Endothelial cell of umbilical vein (primary cell): ENCODE results near the gene CAPN14. TPM values are rescaled to one million over a fixed set of nuclear protein-coding genes. Genes with fewer than 3 reads are reported as not detected.

ENCODE experiments used
- BruUV-seq: library from RNA; stranded (reverse); fragments of 400-500 nt; replicated peaks from 2 replicates; lab custom pipeline; 2021; lab: Mats Ljungman, UMichigan
- CTCF ChIA-PET: fragments of 300-600, 350-600 bp; sonication (Branson Sonifier 250); formaldehyde crosslinking; loops from one replicate; lab custom pipeline; 2021; ENCODE audit warnings: antibody characterized with exemption, inconsistent platforms; lab: Charles Lee
- POLR2A ChIA-PET: fragments of 300-600, 350-600 bp; sonication (Branson Sonifier 250); formaldehyde crosslinking; loops from one replicate; lab custom pipeline; 2021; ENCODE audit warnings: antibody characterized with exemption, inconsistent platforms; lab: Charles Lee
- DNase-seq: peaks from one replicate; pipeline ENCODE4 v3.0.0-alpha.2; 2011; ENCODE audit warnings: low read depth, low spot score
- FAIRE-seq: peaks from 2 replicates; lab custom pipeline; 2011; peaks lifted over from hg19 to GRCh38; lab: Jason Lieb, UNC
- H2AFZ ChIP-seq: 2 replicates; pipeline ENCODE4 v1.6.0; 2012; ENCODE audit warnings: low read depth, low read length, control low read depth, inconsistent platforms
- H3K27ac ChIP-seq: 2 replicates; pipeline ENCODE4 v1.5.1; 2011; ENCODE audit warnings: low read depth, mild to moderate bottlenecking, control low read depth, low read length, moderate library complexity; ENCODE audit not compliant: insufficient read depth
- H3K27me3 ChIP-seq, 2 experiments: 2 replicates each; pipeline versions ENCODE4 v1.6.0 to v1.6.1; 2011; ENCODE audit warnings: low read length in 2 of 2, mixed read lengths in 1 of 2; ENCODE audit not compliant: control insufficient read depth in 2 of 2, insufficient read depth in 2 of 2
- H3K36me3 ChIP-seq, 2 experiments: 2 replicates in 1 of 2; 3 replicates in 1 of 2; pipeline ENCODE4 v1.5.1; 2011; ENCODE audit warnings: low read length in 2 of 2, mild to moderate bottlenecking in 1 of 2, moderate library complexity in 1 of 2; ENCODE audit not compliant: control insufficient read depth in 2 of 2, insufficient read depth in 2 of 2; ENCODE audit errors: extremely low read depth in 1 of 2
- H3K4me1 ChIP-seq: 3 replicates; pipeline ENCODE4 v1.5.1; 2011; ENCODE audit warnings: mild to moderate bottlenecking, low read length; ENCODE audit not compliant: control insufficient read depth, insufficient read depth; ENCODE audit errors: extremely low read depth
- H3K4me2 ChIP-seq: 2 replicates; pipeline ENCODE4 v1.6.1; 2011; ENCODE audit warnings: low read length, control low read depth, mixed read lengths; ENCODE audit not compliant: insufficient read depth
- H3K4me3 ChIP-seq, 3 experiments: fragments of 200-600 bp in 1 of 3; sonication (generic), shearing (Covaris generic) in 1 of 3; replicated peaks in 1 of 3; 2 replicates each; pipeline ENCODE4 v1.5.1; 2011 to 2016; ENCODE audit warnings: control low read depth in 3 of 3, low read length in 3 of 3, mild to moderate bottlenecking in 2 of 3, inconsistent platforms in 1 of 3, low read depth in 1 of 3, moderate library complexity in 1 of 3; ENCODE audit not compliant: insufficient read depth in 1 of 3
- H3K79me2 ChIP-seq: 2 replicates; pipeline ENCODE4 v1.6.0; 2012; ENCODE audit warnings: low read length, inconsistent platforms; ENCODE audit not compliant: control insufficient read depth, insufficient read depth
- H3K9ac ChIP-seq: replicated peaks from 2 replicates; pipeline ENCODE3; 2011; ENCODE audit warnings: low read length, control low read depth; ENCODE audit not compliant: insufficient read depth; ENCODE audit errors: extremely low read depth
- H3K9me1 ChIP-seq: replicated peaks from 3 replicates; pipeline ENCODE4 v1.6.0; 2011; ENCODE audit warnings: mild to moderate bottlenecking, low read length; ENCODE audit not compliant: control insufficient read depth, insufficient read depth; ENCODE audit errors: extremely low read depth
- H3K9me3 ChIP-seq: replicated peaks from 2 replicates; pipeline ENCODE4 v1.5.1; 2012; ENCODE audit warnings: low read length, inconsistent platforms; ENCODE audit not compliant: control insufficient read depth, insufficient read depth
- H4K20me1 ChIP-seq: replicated peaks from 2 replicates; pipeline ENCODE3; 2011; ENCODE audit warnings: mild to moderate bottlenecking, low read length; ENCODE audit not compliant: control insufficient read depth, insufficient read depth; ENCODE audit errors: extremely low read depth
- CTCF ChIP-seq, 2 donors: IDR thresholded peaks; 1 replicate in 1 of 2; 2 replicates in 1 of 2; pipeline ENCODE4 v1.5.1; 2011; ENCODE audit warnings: low read length in 2 of 2, mild to moderate bottlenecking in 2 of 2, moderate library complexity in 2 of 2, control low read depth in 1 of 2, inconsistent platforms in 1 of 2, low read depth in 1 of 2; ENCODE audit not compliant: insufficient read depth in 1 of 2; ENCODE audit errors: extremely low read depth in 1 of 2
- FOS ChIP-seq: IDR thresholded peaks from 2 replicates; pipeline ENCODE4 v1.6.1; 2011; ENCODE audit warnings: mild to moderate bottlenecking, low read length, moderate library complexity, borderline replicate concordance; ENCODE audit not compliant: insufficient read depth
- GATA2 ChIP-seq: IDR thresholded peaks from 2 replicates; pipeline ENCODE4 v1.7.0; 2011; ENCODE audit warnings: low read depth, mild to moderate bottlenecking, moderate library complexity, mixed read lengths, low read length; ENCODE audit not compliant: insufficient read length, insufficient read depth
- MAX ChIP-seq: IDR thresholded peaks from 2 replicates; pipeline ENCODE4 v1.6.1; 2011; ENCODE audit not compliant: insufficient read depth, insufficient read length
- MYC ChIP-seq: IDR thresholded peaks from one replicate; pipeline ENCODE4 v1.6.1; 2011; ENCODE audit warnings: mild to moderate bottlenecking, low read depth, low read length
- POLR2A ChIP-seq: IDR thresholded peaks from 2 replicates; pipeline ENCODE4 v1.6.1; 2012; ENCODE audit warnings: low read depth, mild to moderate bottlenecking, control low read depth, low read length
- POLR2AphosphoS5 ChIP-seq: IDR thresholded peaks from 2 replicates; pipeline ENCODE4 v1.6.1; 2012; ENCODE audit warnings: low read depth, mild to moderate bottlenecking, control low read depth, low read length, moderate library complexity; ENCODE audit not compliant: insufficient read depth
- dilution Hi-C: fragments of 300-500 bp; cut with MboI; formaldehyde crosslinking; loops from one replicate; pipeline ENCODE4 v1.15.0; 2019; ENCODE audit warnings: low sequenced_read_pairs; ENCODE audit not compliant: extremely low pct_ligation_motif_present
- intact Hi-C: fragments of 100-400 bp; cut with micrococcal nuclease; formaldehyde crosslinking; loops from one replicate; pipeline ENCODE4 v1.10.0; 2022
- polyA plus RNA-seq, 4 experiments: library from polyadenylated mRNA; depleted of rRNA in 3 of 4; stranded (reverse) in 3 of 4; unstranded in 1 of 4; fragments of >200 nt; gene quantifications; 2 replicates each; pipeline versions ENCODE4 v1.2.1 to v1.2.3, GENCODE V29; 2011 to 2012; ENCODE audit warnings: missing spikeins in 1 of 4
- total RNA-seq: library from RNA; stranded (reverse); gene quantifications from 2 replicates; pipeline ENCODE4 v1.2.3, GENCODE V29; 2021

CAPN14 gene
- total and polyA plus RNA-seq, 2 donors (not counting 3 experiments of a cell fraction or from before 2014, with no cell fraction given): 0.01 to 0.15 TPM

GRCh38 chr2:31151501-31151900 lies 65.8 kb downstream of the CAPN14 start:
- Histone ChIP-seq H4K20me1 (no peaks in the 10 kb centered on the region), H3K4me3 (no peak overlapping the region), H3K9me1 (no peaks in the 10 kb centered on the region), H3K79me2 (no peaks in the 10 kb centered on the region), H3K4me1 (no peaks in the 10 kb centered on the region), H3K9ac (no peak overlapping the region), H3K36me3 (no peaks in the 10 kb centered on the region), H3K27ac (no peak overlapping the region), H3K4me2 (no peak overlapping the region), H3K27me3 (no peaks in the 10 kb centered on the region), H2AFZ (no peak overlapping the region), H3K9me3 (no peaks in the 10 kb centered on the region)
- ChIA-PET POLR2A (no interaction called here), CTCF (interaction anchor here (1.0 to 1.2 kb wide), 2 partner anchors 11 to 19 kb away, joined by 3 to 4 read pairs; no protein-coding TSS in a partner anchor)
- no TSS peak for BruUV-seq
- dilution Hi-C loops (no loop called here), intact Hi-C loops (no loop called here)
- no peak for DNase-seq
- FAIRE-seq: no peak
- TF ChIP-seq FOS (no peak), POLR2A (no peak), GATA2 (no peak), MYC (no peak), CTCF (IDR thresholded peaks at IDR 0.05; ENCODE audit: extremely low read depth in 1 of 2, insufficient read depth in 1 of 2, low read depth in 1 of 2, low read length in 2 of 2) (no peak)

GRCh38 chr2:31150120-31150670 lies 67.1 kb downstream of the CAPN14 start:
- FAIRE-seq (no peak), DNase-seq (no peak)
- Histone ChIP-seq H3K4me2 (no peak overlapping the region), H3K9me3 (no peaks in the 10 kb centered on the region), H3K27ac (no peak overlapping the region), H3K4me3 (no peak overlapping the region), H3K4me1 (no peaks in the 10 kb centered on the region), H3K36me3 (no peaks in the 10 kb centered on the region), H3K79me2 (no peaks in the 10 kb centered on the region), H4K20me1 (no peaks in the 10 kb centered on the region), H3K9ac (no peak overlapping the region), H3K27me3 (no peaks in the 10 kb centered on the region), H2AFZ (no peak overlapping the region), H3K9me1 (no peaks in the 10 kb centered on the region)
- dilution Hi-C loops (no loop called here), intact Hi-C loops (no loop called here)
- no TSS peak for BruUV-seq
- TF ChIP-seq POLR2AphosphoS5 (no peak), POLR2A (no peak), MAX (no peak), FOS (no peak), MYC (no peak)
- CTCF ChIA-PET: no interaction called here
- POLR2A ChIA-PET: no interaction called here
